Measurements from ENCODE around the gene H2AZ2. TPM values are rescaled to one million over a fixed set of nuclear protein-coding genes. Genes with fewer than 3 reads are reported as not detected.

The H2AZ2 gene
- total and polyA plus RNA-seq, 2 of the 4 experiments (the other 2 are of a cell fraction), result 156 to 162 TPM

DNA sequence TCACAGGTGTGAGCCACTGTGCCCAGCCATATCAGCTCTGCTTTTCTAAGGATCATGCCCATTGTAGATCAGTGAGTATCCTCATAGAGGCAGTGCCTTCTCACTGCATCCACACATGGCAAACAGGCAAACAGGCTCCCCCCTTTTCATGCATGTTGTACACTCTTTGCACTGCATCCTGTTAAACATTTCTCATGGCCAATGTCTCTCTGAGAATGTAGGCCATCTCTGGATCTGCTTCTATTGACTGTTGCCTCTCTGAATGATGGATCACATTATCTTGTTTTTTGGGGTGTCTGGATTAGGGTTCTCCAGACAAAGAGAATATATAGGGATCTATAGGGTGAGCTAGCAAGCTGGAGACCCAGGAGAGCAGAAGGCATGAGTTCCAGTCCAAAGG is 64.5 kb downstream of the H2AZ2 start:
- Histone ChIP-seq H2AFZ (replicated peaks; ENCODE audit: low read length, poor library complexity) (no peak overlapping the region), H3K27ac (ENCODE audit: insufficient read depth, low read length) (no peak overlapping the region), H2BK15ac (ENCODE audit: low read depth, low read length) (no peak overlapping the region), H3K9me3 (ENCODE audit: control insufficient read depth, insufficient read depth, low read length) (peaks cover 6% of the 10 kb centered on the region), H4K91ac (ENCODE audit: insufficient read depth, low read depth, low read length) (no peak overlapping the region), H3K27me3 (ENCODE audit: control insufficient read depth, insufficient read depth, low read length) (peaks cover 2% of the 10 kb centered on the region), H3K4ac (ENCODE audit: low read depth, low read length) (no peak overlapping the region), H3K79me1 (ENCODE audit: low read depth in 1 of 2, low read length in 2 of 2) (no peaks in the 10 kb centered on the region), H2BK5ac (ENCODE audit: low read depth, low read length, poor library complexity, severe bottlenecking) (no peak overlapping the region), H3K36me3 (ENCODE audit: control insufficient read depth, insufficient read depth, low read length) (no peaks in the 10 kb centered on the region), H3K18ac (ENCODE audit: low read depth, low read length) (no peak overlapping the region), H2AK5ac (ENCODE audit: low read depth, low read length) (no peak overlapping the region), H4K20me1 (ENCODE audit: insufficient read depth, low read length) (no peaks in the 10 kb centered on the region), H4K8ac (ENCODE audit: low read depth in 2 of 2, low read length in 2 of 2) (no peak overlapping the region), H3K4me1 (ENCODE audit: control insufficient read depth, insufficient read depth, low read length) (no peaks in the 10 kb centered on the region), H4K5ac (ENCODE audit: low read depth, low read length) (no peak overlapping the region), H3K9me1 (ENCODE audit: insufficient read depth, low read length) (no peaks in the 10 kb centered on the region), H2AK9ac (replicated peaks; ENCODE audit: low read depth, low read length, poor library complexity) (no peak overlapping the region), H2BK120ac (ENCODE audit: low read depth, low read length) (no peak overlapping the region), H3K9ac (ENCODE audit: low read depth, low read length) (no peak overlapping the region), H3K23ac (ENCODE audit: low read depth, low read length) (no peak overlapping the region), H3K14ac (replicated peaks; ENCODE audit: low read depth, low read length) (no peak overlapping the region), H3K56ac (ENCODE audit: extremely low read depth, insufficient read depth, low read length) (no peak overlapping the region), H3K4me2 (ENCODE audit: low read depth, low read length) (no peak overlapping the region), H3K4me3 (ENCODE audit: insufficient read depth, low read depth, low read length) (no peak overlapping the region), H2BK20ac (ENCODE audit: low read depth, low read length) (no peak overlapping the region)
- ChIA-PET POLR2A (ENCODE audit: unreplicated experiment) (no interaction called here), CTCF (no interaction called here)
- intact Hi-C loops (cut with micrococcal nuclease) (no loop called here), dilution Hi-C loops (cut with HindIII; ENCODE audit: low sequenced_read_pairs, unreplicated experiment) (no loop called here), in situ Hi-C loops (cut with MboI; ENCODE audit: low sequenced_read_pairs) (no loop called here)
- no peak for ATAC-seq (ENCODE audit: low read depth)
- no TSS peak for BruUV-seq (replicated peaks)
- no peak for DNase-seq
- TF ChIP-seq MAZ (IDR thresholded peaks at IDR 0.05; ENCODE audit: borderline replicate concordance, low read depth, low read length), result no peak
- TF ChIP-seq, protein P1, sequence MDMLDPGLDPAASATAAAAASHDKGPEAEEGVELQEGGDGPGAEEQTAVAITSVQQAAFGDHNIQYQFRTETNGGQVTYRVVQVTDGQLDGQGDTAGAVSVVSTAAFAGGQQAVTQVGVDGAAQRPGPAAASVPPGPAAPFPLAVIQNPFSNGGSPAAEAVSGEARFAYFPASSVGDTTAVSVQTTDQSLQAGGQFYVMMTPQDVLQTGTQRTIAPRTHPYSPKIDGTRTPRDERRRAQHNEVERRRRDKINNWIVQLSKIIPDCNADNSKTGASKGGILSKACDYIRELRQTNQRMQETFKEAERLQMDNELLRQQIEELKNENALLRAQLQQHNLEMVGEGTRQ (IDR thresholded peaks at IDR 0.05; ENCODE audit: low read depth, low read length), result no peak
- TF ChIP-seq MXI1 (IDR thresholded peaks at IDR 0.05; ENCODE audit: borderline replicate concordance, low read depth, low read length), result no peak
- TF ChIP-seq CHD1 (IDR thresholded peaks at IDR 0.05; ENCODE audit: low read depth, low read length), result no peak
- TF ChIP-seq MAFK (IDR thresholded peaks at IDR 0.05; ENCODE audit: low read depth, low read length), result no peak
- no peak for TF ChIP-seq RFX5 (IDR thresholded peaks at IDR 0.05; ENCODE audit: low read depth, low read length)
- TF ChIP-seq, protein P2, sequence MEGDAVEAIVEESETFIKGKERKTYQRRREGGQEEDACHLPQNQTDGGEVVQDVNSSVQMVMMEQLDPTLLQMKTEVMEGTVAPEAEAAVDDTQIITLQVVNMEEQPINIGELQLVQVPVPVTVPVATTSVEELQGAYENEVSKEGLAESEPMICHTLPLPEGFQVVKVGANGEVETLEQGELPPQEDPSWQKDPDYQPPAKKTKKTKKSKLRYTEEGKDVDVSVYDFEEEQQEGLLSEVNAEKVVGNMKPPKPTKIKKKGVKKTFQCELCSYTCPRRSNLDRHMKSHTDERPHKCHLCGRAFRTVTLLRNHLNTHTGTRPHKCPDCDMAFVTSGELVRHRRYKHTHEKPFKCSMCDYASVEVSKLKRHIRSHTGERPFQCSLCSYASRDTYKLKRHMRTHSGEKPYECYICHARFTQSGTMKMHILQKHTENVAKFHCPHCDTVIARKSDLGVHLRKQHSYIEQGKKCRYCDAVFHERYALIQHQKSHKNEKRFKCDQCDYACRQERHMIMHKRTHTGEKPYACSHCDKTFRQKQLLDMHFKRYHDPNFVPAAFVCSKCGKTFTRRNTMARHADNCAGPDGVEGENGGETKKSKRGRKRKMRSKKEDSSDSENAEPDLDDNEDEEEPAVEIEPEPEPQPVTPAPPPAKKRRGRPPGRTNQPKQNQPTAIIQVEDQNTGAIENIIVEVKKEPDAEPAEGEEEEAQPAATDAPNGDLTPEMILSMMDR (conservative IDR thresholded peaks at IDR 0.05; ENCODE audit: low read depth, low read length), result no peak
- no peak for TF ChIP-seq NFE2L2 (IDR thresholded peaks at IDR 0.05; ENCODE audit: low read depth, low read length)
- TF ChIP-seq SMC3 (IDR thresholded peaks at IDR 0.05; ENCODE audit: low read depth, low read length), result no peak
